Tibial nerve (tissue), 4 donors: ENCODE results near the gene NPIPA2. TPM values are rescaled to one million over a fixed set of nuclear protein-coding genes. Genes with fewer than 3 reads are reported as not detected.
"Not testable (repeated sequence)": the region's sequence is repeated elsewhere in the genome, so short reads cannot be mapped to it uniquely, and the experiment has no call there.

Experiments
- DNase-seq, 2 donors: peaks; one replicate each; pipeline ENCODE4 v3.0.0-alpha.2; 2019; ENCODE audit warnings: low spot score in 2 of 2
- H3K27ac ChIP-seq, 4 donors: fragments of 200-600 bp; sonication (generic) in 3 of 4; one replicate each; pipeline ENCODE4 v1.5.1; 2017 to 2019; ENCODE audit warnings: mild to moderate bottlenecking in 1 of 4
- H3K27me3 ChIP-seq, 2 donors: fragments of 200-600 bp; sonication (generic) in 1 of 2; one replicate each; pipeline versions ENCODE4 v1.5.1 to v1.6.0; 2017 to 2019
- H3K36me3 ChIP-seq, 3 donors: fragments of 200-600 bp; sonication (generic); one replicate each; pipeline ENCODE4 v1.5.1; 2018 to 2019
- H3K4me1 ChIP-seq, 4 donors: fragments of 200-600 bp; sonication (generic) in 3 of 4; one replicate each; pipeline ENCODE4 v1.5.1; 2017 to 2019
- H3K4me3 ChIP-seq, 4 donors: fragments of 200-600 bp; sonication (generic) in 3 of 4; one replicate each; pipeline ENCODE4 v1.5.1; 2017 to 2019; ENCODE audit warnings: mild to moderate bottlenecking in 1 of 4, moderate library complexity in 1 of 4
- H3K9me3 ChIP-seq, 4 donors: fragments of 200-600 bp; sonication (generic) in 3 of 4; one replicate each; pipeline ENCODE4 v1.5.1; 2017 to 2019
- WGBS, 2 donors: methylation state at CpG; one replicate each; pipeline ENCODE4 v1.1.5; 2018; 5-methylcytosine and 5-hydroxymethylcytosine counted together
- total RNA-seq, 4 donors: library from RNA; depleted of rRNA; stranded (reverse); fragments of >200 nt; gene quantifications; one replicate each; pipeline ENCODE4 v1.1.0, GENCODE V29; 2016

NPIPA2 gene
- total RNA-seq, 4 donors from 2014 or later, result 0.87 to 2.3 (median 1.2) TPM; not detected in 1

DNA sequence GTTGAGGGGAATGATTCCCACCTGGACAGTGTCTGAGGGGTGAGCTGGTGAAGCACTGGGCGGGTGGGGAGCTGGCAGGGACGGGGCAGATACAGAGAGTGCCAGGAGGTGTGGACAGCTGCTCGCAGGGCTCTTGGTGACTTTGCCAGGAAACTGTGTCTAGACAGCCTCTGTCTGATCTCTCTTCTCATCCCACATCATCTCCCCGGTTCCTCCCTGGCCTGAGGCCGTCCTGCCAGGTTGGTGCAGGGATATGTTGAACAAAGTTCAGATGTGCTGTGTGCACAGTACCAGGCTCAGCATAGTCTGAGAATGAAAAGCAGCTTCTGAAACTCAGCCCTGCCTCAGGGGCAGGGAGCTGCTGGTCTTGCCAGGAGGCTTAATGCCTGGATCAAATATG lies 47.2 kb downstream of the NPIPA2 start:
- no CpG with 5 or more reads among the region's 5 CpGs for WGBS, 2 donors
- H3K4me3 ChIP-seq, H3K9me3 ChIP-seq, H3K27ac ChIP-seq, H3K27me3 ChIP-seq, H3K4me1 ChIP-seq, H3K36me3 ChIP-seq, DNase-seq: not testable (repeated sequence)

DNA sequence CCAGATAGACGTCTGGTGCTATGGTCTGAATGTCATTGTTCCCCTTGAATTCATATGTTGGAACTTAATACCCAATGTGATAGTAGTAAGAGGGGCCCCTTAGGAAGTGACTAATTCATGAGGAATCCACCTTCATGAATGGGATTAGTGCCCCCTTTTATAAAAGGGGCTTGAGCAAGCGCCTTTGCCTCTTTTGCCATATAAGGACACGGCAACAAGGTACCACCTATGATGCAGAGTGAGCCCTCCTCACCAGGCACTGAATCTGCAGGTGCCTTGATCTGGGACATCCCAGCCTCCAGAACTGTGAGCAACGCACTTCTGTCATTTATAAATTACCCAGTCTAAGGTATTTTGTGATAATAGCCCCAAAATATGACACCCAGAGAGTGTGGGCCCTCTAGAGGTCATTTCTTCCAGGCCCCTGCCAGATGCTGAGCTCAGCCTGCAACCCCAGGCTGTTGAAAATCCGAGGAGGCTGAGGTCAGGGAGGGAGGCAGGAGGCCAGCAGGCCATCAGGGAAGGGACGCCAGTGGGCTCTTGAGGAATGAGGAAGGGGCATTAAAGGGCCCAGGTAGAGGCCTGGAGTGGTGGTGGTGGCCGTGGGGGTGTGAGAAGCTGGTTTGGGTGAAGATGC lies 48.1 kb downstream of the NPIPA2 start:
- H3K27me3 ChIP-seq, H3K4me1 ChIP-seq, DNase-seq, H3K9me3 ChIP-seq, H3K4me3 ChIP-seq, H3K36me3 ChIP-seq, H3K27ac ChIP-seq: not testable (repeated sequence)
- no CpG with 5 or more reads among the region's 7 CpGs for WGBS, 2 donors

DNA sequence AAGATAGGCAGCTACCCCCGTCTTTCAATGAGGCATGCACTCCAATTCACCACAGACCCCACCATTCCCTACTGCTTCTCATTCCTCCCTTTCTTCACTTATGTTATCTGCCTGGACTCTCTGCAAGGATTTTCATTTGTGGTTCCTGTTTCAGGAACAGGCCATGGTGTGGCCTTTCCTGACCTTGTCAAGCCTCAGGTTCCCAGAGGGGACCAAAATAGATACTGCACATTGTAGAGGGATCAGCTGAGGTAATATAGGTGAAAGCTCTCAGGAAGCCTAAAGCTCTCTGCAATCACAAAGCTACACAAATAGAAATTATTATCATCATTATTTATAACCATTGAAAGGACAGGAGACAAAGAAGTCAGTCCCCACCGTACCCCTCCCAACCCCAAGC lies 50.6 kb downstream of the NPIPA2 start:
- not testable (repeated sequence) for H3K4me1 ChIP-seq, H3K4me3 ChIP-seq, H3K27ac ChIP-seq, DNase-seq, H3K27me3 ChIP-seq, H3K9me3 ChIP-seq, H3K36me3 ChIP-seq
- no CpG with 5 or more reads among the region's 2 CpGs for WGBS, 2 donors

DNA sequence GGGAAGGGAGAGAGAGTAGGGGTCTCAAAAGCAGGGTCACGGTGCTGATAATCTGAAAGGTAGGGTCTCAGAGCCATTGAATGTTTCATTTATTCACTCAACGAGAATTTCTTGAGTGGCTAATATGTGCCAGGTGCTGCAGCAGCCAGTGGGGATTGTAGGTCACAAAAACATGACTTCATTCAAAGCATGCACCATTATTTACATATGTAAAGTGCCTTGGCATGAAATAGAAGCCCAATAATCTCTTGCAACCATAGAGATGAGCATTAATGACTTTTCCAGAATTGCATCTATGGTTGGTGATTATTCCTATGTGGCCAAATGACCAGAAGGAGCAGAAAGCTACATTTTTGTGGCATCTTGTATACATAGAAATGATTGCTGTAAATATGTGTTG lies 55.2 kb downstream of the NPIPA2 start:
- H3K27ac ChIP-seq, H3K4me3 ChIP-seq, DNase-seq, H3K4me1 ChIP-seq, H3K36me3 ChIP-seq, H3K9me3 ChIP-seq, H3K27me3 ChIP-seq: not testable (repeated sequence)
- WGBS, 2 donors, result no CpG with 5 or more reads among the region's 2 CpGs

DNA sequence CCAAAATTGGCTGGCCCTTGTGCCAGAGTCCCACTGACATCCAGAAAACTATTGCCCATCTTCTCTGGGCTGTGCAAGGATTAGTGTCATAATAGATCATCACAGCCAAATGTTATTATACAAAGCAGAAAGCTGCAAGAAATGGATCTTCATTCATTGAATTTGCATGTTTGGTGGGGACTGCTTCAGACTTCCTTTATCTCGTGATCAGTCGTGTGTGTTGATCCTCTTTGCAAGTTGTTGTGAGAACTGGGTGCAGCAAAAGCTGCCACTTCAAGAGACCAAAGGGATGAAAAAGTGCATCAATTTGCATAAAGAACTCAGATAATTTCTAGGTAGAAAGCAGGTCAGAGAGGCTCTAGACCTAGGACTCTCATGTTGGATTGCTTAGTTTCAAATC lies 61.2 kb downstream of the NPIPA2 start:
- no CpG with 5 or more reads among the region's 2 CpGs for WGBS, 2 donors
- H3K27me3 ChIP-seq, H3K27ac ChIP-seq, H3K4me1 ChIP-seq, H3K4me3 ChIP-seq, H3K9me3 ChIP-seq, H3K36me3 ChIP-seq, DNase-seq: not testable (repeated sequence)

DNA sequence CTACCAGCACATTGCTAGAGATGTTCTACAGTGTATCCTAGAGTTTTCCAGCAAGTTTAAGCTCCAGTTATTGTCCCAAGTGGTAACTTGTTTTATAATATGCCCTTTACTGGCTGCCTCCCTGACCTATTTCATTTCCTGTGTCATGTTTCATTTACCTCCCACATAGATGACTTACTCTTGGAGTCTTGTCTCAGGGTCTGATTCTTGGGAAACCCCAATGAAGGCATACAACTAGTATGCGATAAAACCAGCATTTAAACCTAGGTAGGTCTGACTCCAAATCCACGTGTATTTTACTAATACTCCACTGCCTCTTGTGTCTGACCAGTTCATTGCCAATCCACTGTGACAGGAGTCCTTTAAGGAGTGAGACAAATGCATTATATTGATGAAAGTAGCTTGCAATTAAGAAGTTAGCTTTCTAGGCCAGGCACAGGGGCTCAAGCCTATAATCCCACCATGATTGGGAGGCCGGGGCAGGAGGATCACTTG lies 64.9 kb downstream of the NPIPA2 start:
- WGBS, 2 donors, result 79 to 80% methylated on average over 3 of the region's 3 CpGs

DNA sequence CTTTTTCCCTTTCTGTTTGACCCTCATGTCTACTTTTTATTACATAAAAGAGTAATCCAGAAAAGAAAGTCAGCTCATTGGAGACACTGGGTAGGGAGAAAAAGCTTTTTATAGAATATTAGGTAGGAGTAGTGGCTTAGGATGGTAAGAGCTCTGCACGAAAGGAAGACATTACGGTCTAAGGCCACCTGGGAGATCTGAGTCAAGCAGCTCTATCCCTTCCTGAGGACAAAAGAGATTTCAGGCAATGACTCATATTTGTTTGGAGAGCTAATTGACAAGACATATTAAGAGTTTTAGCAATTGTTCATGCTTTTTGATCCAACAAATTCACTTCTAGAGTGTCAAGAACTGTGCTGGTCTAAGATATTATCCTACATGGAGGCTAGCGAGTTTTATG lies 71.6 kb downstream of the NPIPA2 start:
- not testable (repeated sequence) for H3K4me3 ChIP-seq, H3K27ac ChIP-seq, H3K27me3 ChIP-seq, H3K4me1 ChIP-seq, DNase-seq, H3K36me3 ChIP-seq, H3K9me3 ChIP-seq
- 79 to 88% methylated on average over 1 to 3 of the region's 3 CpGs for WGBS, 2 donors

More for the DNA sequence above, 64.9 kb downstream of the NPIPA2 start:
- H3K4me1 ChIP-seq, H3K9me3 ChIP-seq, H3K27me3 ChIP-seq, H3K4me3 ChIP-seq, H3K27ac ChIP-seq, H3K36me3 ChIP-seq, DNase-seq: not testable (repeated sequence)

Other genes with a start within 250 kb of the NPIPA2 start
- gene PARN, start 112.3 kb upstream of the NPIPA2 start, total RNA-seq, result 10 to 100 TPM; 36.5 to 49.8 (median 40.6) TPM
- gene BFAR, start 109.6 kb upstream of the NPIPA2 start, total RNA-seq, result 10 to 100 TPM; 64.5 to 78.3 (median 71.9) TPM
- not detected for gene PLA2G10, start 48.2 kb upstream of the NPIPA2 start, total RNA-seq
- 1 to 10 TPM in 2 of 4 donors, under 1 TPM in 1, not detected in 1; 0.87 to 2.3 (median 1.2) TPM for gene NPIPA3, start 39.1 kb upstream of the NPIPA2 start, total RNA-seq
- gene NOMO1, start 91.2 kb downstream of the NPIPA2 start, total RNA-seq, result 10 to 100 TPM; 33.7 to 45.5 (median 37.1) TPM
- gene NPIPA1, start 194.9 kb downstream of the NPIPA2 start, total RNA-seq, result 100 to 1,000 TPM in 2 of 4 donors, 10 to 100 TPM in 2; 95.5 to 193 (median 134) TPM
- 10 to 100 TPM; 40.6 to 55.1 (median 52.6) TPM for gene PDXDC1, start 232.5 kb downstream of the NPIPA2 start, total RNA-seq